Measurements from ENCODE around the gene OR5H14. TPM values are rescaled to one million over a fixed set of nuclear protein-coding genes. Genes with fewer than 3 reads are reported as not detected.
"Not testable (repeated sequence)": the region's sequence is repeated elsewhere in the genome, so short reads cannot be mapped to it uniquely, and the experiment has no call there.

Gene OR5H14
- polyA plus RNA-seq (ENCODE audit: insufficient read length in 4 of 4) = under 1 TPM in 1 of 4 donors, not detected in 3; 0.05 TPM

DNA sequence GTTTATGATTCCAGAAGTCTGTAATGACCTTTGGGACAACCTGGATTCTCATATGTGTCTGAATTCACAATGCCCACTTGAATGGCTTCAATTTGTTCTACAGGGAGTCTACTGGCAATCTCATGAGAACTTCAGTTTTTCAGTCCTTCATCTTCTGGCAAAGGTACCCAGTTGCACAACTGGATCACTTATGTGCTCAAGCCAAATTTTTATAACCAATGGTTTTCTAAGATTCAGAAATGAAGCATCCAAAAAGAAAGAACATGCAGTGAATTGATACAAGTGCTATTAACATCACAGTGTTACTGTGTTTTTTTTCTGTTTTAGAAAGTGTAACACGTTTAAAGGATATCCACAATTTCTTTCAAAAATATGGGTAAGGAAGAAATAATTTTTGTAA, at the start of gene OR5H14:
Gene OR5H14 (plus strand): TSS at position 301 of the 400 bp plus-strand sequence. CDS start 1,907 bp downstream, outside the sequence.
- DNase-seq (ENCODE audit: low read depth in 4 of 4, low spot score in 2 of 4) = no peak

DNA sequence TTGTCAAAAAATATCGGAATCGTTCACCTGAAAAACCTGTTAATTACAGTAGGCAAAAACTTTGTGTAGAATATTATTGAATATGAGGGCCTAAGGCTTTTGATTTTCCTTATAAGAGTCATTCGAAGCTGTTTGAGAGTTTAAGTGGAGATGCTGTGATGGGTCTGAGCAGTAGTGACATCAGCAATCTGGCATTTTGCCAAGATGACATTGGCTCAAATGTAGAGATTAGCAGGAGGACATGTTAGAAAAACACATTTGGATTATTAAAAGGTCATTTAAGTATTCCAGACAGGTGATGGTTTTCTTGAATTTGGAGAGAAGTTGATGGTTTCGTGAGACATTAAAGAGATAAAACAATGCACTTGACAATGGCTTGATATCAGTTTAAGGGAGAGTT, 47.4 kb upstream of the OR5H14 start:
- no peak for DNase-seq (ENCODE audit: low read depth in 4 of 4, low spot score in 2 of 4)

DNA sequence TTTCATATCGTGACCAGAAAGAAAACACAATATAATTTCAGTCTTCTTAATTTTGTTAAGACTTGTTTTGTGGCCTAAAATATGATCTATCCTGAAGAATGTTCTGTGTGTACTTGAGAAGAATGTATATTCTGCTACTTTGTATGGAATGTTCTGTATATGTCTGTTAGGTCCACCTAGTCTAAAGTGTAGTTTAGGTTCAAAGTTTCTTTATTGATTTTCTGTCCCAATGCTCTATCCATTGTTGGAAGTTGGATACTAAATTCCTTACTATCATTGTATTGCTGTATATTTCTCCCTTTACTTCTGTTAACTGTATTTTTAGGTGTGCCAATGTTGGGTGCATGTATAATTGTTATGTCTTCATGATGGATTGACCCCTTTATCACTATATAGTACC, 39.1 kb upstream of the OR5H14 start:
- DNase-seq (ENCODE audit: low read depth in 4 of 4, low spot score in 2 of 4) = no peak

DNA sequence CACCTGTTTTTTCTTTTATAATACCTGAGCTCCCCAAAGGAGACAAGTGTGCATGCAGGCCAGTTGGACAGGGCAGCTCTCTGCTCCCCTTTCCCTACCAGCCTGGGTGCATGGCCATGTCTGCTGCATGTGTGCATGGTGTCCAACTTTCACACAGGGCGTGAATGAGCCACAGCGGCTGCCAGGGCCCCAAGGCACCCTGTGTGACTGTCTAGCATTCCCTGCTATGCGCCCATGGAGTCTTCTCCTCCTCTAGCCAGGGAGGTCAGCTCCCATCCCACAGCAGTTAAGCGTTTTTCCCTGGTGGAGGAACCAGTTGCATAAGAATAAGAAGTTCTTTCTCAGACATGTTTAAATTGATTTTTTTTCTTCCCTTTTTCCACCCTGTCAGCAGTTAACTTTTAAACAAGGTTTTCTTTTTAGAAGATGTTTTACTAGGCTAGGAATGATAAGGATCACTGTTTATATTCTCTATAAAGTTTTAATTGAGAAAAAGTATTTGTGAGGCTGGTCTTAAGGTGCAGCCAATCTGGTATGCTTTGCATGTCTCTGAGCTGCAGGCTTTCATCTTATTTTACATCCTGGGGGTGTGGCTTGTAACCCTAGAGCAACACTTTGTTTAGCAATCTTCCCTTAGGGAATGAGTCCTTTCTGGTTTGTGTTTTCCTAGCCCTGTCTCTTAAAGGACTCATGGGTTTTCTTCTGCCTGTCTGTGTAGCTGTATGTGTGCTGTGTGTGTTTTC, 37.3 kb upstream of the OR5H14 start:
- DNase-seq (ENCODE audit: low read depth in 4 of 4, low spot score in 2 of 4) = no peak

DNA sequence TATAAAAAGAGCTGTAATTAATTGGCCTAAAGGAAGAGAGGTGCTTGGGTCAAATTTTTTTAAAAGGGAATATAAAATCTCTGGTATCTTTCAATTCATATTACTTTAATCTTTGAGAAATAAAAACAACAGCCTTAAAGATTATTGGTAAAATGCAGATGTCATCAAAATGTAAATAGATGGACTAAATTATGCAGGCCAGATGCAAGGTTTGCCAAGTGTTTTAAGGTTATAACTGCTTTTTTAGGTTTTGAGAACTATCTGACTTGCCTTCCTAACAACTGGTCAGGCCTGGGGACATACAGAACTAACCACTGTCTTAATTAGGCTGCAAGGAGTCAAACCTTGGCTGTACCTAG, 36.8 kb upstream of the OR5H14 start:
- no peak for DNase-seq (ENCODE audit: low read depth in 4 of 4, low spot score in 2 of 4)

DNA sequence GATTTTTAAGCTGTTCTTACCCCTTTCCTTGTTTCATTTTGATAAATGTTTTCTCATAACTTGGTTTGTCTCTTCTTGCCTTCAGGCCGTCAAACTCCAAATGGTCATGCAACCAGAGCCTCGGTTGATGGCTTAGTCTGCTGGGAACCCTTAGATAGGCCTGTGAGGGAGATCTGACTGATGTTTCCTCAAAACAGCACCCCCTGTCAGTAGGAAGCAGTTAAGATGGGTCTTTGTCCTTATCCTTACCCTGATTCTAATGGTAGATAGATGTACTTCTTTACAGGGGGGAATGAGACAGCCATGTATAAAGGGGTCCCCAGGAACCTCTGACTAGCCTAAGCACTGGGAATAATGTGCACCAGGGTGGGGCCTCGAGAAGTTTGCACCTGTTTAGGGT, 33.0 kb upstream of the OR5H14 start:
- DNase-seq (ENCODE audit: low read depth in 4 of 4, low spot score in 2 of 4) = no peak

DNA sequence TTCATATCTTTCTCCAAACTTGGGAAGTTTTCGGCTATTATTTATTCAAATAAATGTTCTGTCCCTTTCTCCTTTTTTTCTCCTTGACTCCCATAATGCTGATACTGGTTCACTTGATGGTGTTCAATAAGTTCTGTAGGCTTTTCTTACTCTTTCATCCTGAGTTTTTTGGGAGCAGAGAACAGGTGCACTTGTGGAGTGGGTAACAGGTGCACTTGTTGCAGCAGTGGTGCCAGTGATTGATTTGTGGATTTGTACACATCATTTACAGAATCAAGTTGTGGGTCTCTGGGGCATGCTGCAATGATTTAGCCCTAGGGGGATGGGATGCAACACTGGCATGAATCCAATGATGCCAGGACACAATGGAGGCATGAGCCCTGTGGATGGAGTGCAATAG, 31.6 kb upstream of the OR5H14 start:
- no peak for DNase-seq (ENCODE audit: low read depth in 4 of 4, low spot score in 2 of 4)

DNA sequence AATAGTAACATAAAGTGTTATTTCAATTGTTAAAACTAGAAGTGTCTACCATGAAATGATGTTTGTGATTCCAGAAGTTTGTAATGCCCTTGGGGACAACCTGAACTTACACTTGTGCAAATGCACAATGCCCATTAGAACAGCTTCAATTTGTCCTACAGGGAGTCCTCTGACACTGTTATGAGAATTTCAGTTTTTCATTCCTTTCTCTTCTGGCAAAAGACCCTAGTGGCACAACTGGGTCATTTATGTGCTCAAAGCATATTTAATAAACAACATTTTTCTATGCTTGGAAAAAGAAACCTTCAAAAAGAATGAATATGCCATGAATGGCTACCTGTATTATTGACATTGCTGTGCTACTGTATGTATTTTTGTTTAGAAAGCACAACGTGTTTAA, 16.9 kb upstream of the OR5H14 start, which contains the start of gene OR5H1:
Gene OR5H1 (plus strand): TSS at position 301 of the 400 bp plus-strand sequence. CDS start 1,977 bp downstream, outside the sequence.
- DNase-seq (ENCODE audit: low read depth in 4 of 4, low spot score in 2 of 4) = no peak

DNA sequence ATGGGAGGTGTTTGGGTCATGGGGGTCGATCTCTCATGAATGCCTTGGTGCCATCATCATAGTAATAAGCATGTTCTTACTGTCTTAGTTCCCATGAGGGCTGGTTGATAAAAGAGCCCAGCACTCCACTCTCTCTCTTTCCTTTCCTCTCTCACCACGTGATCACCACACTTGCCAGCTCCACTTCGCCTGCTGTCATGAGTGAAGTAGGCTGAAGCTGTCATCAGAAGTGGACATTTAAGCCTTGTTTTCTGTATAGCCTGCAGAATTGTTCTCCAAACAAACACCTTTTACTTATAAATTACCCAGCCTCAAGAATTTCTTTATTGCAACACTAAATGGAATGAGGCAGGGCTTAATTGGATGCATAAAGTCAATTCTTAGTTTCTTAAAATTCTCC, 10.6 kb upstream of the OR5H14 start:
- no peak for DNase-seq (ENCODE audit: low read depth in 4 of 4, low spot score in 2 of 4)

DNA sequence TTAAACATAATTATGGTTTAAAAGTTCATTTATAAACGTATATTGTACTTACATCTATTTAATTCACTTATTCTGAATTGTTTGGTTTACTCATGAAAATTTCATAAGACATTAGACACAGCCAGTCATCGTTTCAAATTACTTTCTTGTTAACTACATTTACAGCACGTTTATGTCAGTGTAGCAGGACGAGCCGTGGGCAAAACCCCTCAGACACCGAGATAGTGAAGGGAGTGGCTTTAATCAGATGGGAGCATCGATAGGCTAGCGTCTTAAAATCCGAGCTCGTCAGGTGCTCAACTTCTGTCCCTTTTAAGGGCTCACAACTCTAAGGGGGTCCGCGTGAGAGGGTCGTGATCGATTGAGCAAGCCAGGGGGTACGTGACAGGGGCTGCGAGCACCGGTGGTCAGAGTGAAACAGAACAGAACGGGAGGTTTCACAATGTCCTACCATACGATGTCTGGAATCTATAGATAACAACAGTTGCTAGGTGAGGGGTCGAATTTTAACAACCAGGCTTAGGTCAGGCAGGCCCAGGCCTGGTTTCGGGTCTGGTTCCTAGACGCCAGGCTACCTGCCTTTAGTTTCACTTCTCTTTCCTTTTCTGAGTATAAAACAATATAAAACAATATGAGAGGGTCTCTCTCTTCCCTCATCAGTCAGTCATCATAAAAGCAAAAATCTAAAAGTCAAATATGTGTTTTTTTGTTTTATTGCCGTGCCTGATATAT, 9.3 kb upstream of the OR5H14 start:
- not testable (repeated sequence) for DNase-seq (ENCODE audit: low read depth in 4 of 4, low spot score in 2 of 4)

DNA sequence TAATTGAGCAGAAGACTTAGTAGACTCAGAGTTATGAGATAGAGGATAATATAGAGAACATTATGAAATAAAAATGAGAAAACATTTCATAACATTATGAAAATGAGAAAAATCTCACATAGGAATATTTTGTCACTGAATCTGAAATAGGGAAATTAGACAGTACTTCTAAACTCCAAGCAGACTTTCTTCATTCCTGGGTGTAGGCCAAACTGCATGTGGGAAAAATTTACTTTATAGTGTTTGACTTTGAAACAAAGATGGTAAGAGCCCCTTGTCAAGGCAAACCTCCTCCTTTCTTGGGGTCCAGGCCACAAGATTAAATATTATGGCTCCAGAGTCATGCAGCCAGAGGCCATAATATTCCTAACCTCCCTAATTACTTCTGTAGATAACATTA, 6.7 kb upstream of the OR5H14 start:
- DNase-seq (ENCODE audit: low read depth in 4 of 4, low spot score in 2 of 4) = no peak

DNA sequence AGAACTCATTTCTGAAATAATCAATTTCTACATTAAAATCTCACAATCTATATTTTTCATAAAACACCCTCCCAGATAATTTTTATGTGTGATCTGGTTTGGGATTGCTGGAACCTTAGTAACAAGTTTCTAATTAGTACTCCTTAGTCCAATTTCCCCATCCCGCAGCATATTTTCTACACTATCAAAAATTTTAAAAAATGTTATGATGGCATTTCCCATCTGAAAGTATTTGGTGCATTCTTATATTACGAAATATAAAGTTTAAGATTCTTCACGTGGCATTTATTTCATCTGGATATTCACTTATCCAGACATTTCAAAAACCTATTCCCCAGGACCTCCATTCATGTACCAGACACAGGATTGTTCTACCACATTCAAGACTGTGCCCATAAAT, 1.5 kb downstream of the OR5H14 start:
- DNase-seq (ENCODE audit: low read depth in 4 of 4, low spot score in 2 of 4) = no peak

DNA sequence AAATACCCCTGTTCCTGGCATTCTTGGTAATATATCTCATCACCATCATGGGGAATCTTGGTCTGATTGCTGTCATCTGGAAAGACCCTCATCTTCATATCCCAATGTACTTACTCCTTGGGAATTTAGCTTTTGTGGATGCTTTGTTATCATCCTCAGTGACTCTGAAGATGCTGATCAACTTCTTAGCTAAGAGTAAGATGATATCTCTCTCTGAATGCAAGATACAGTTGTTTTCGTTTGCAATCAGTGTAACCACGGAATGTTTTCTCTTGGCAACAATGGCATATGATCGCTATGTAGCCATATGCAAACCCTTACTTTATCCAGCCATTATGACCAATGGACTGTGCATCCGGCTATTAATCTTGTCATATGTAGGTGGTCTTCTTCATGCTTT, 2.2 kb downstream of the OR5H14 start:
- DNase-seq (ENCODE audit: low read depth in 4 of 4, low spot score in 2 of 4) = not testable (repeated sequence)

DNA sequence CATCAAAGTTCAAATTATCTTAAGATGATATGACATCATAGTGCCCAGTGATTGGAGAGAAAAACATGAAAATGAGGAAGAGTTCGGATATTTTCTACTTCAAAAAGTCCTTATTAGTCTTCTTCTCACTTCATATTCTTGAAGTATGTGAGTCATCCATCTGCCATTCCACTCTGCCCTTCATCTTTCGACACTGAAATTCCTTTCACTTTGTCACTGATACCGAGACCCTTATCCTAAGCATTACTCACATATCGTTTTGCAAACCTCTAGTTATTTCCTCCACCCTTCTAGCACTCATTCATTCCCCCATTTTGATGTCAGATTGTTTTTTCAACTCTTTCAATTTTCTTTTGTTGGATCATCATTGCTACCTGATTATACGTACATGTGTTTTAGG, 4.0 kb downstream of the OR5H14 start:
- no peak for DNase-seq (ENCODE audit: low read depth in 4 of 4, low spot score in 2 of 4)

DNA sequence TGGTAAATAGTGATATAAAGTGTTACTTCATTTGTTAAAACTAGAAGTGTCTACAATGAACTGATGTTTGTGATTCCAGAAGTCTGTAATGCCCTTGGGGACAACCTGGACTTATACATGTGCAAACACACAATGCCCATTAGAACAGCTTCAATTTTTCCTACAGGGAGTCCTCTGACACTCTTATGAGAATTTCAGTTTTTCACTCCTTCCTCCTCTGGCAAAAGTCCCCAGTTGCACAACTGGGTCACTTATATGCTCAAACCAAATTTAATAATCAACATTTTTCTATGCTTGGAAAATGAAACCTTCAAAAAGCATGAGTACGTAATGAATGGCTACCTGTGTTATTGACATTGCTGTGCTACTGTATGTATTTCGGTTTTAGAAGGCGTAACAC, 19.1 kb downstream of the OR5H14 start, which contains the start of gene OR5H15:
Gene OR5H15 (plus strand): TSS at position 301 of the 400 bp plus-strand sequence. CDS start 2,004 bp downstream, outside the sequence.
- DNase-seq (ENCODE audit: low read depth in 4 of 4, low spot score in 2 of 4) = no peak

DNA sequence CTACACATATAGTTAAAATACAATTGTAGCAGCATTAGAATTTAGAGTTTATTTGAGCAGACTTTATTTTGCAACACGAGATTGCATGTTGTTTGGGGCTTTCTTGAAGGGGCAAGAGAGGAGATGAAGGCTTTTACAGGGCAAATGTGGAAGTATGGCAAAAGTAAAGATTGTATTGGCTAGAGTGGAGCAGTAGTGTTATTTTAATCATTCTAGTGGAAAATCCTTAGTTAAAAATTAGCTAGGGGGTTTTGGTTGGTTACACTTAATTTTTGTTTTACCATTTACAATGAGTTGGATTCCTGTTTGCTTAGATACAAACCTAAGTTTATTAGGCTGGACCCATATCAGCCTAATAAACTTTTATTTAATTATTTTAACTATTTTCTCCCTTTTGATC, 23.8 kb downstream of the OR5H14 start:
- DNase-seq (ENCODE audit: low read depth in 4 of 4, low spot score in 2 of 4) = no peak

DNA sequence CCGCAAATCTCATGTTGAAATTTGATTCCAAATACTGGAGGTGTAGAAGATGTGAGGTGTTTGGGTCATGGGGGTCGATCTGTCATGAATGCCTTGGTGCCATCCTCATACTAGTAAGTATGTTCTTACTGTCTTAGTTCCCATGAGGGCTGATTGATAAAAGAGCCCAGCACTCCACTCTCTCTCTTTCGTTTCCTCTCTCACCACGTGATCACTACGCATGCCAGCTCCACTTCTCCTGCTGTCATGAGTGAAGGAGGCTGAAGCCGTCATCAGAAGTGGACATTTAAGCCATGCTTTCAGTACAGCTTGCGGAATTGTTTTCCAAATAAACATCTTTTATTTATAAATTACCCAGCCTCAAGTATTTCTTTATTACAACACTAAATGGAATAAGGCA, 25.3 kb downstream of the OR5H14 start:
- no peak for DNase-seq (ENCODE audit: low read depth in 4 of 4, low spot score in 2 of 4)

DNA sequence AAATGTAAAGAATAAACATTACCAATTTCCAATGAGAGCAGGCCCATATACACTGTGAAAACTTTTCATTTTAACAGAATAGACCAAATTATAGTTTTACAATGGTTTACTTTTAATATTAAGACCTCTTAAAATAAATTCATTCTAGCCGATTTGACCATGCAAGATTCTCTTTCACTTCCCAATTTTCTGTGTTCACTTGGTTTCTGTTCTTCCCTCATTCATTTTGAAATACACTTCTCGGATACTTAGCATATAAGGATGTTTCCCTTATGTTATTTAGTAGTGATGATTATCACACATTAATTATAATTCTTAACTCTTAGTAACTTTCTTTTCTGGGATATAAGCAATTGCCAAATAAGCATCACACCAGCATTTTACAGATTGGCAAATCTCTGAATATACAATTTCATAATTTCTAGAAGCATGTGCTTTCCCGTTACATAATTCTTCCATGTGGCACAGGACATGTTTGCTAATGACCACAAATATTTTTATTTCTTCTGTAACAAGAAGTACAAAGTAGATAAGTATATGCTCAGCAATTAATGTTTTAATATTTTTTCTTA, 33.1 kb downstream of the OR5H14 start:
- no peak for DNase-seq (ENCODE audit: low read depth in 4 of 4, low spot score in 2 of 4)

DNA sequence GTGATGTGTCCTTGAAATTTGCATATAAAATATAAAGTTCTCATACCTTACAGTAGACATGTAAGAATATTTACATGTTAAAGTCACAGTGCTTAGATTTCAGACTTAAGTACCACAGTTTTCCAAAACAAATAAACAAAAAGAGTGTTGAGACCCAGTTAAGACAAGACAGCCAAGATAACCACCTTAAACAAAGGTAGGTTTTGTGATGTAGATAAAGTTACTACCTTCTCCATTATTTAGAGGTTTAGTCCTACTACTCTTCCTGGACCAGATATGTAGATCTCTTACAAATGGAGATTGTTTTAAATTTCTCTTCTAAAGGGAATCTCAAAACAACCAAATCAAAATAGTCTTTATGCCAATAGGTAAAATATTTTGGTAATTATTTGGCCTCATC, 34.9 kb downstream of the OR5H14 start:
- DNase-seq (ENCODE audit: low read depth in 4 of 4, low spot score in 2 of 4) = no peak

DNA sequence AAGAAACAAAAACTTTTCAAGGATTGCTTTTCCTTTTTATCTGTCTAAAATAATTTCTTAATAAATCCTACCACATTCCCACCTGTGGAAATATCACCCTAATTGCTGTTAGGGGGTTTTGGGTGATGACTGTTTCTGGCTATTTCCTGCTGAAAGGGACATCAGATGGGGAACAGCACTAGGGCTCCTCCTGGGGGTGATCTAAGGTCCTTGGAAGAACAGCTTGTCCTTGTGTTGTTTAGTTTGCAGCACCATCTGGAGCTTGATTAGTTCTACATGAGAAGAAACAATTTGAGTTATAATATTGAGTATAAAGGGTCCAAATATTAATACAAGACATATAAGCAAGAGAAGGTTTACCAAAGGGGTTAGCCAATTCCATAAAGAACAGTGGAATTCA, 37.9 kb downstream of the OR5H14 start:
- DNase-seq (ENCODE audit: low read depth in 4 of 4, low spot score in 2 of 4) = no peak

DNA sequence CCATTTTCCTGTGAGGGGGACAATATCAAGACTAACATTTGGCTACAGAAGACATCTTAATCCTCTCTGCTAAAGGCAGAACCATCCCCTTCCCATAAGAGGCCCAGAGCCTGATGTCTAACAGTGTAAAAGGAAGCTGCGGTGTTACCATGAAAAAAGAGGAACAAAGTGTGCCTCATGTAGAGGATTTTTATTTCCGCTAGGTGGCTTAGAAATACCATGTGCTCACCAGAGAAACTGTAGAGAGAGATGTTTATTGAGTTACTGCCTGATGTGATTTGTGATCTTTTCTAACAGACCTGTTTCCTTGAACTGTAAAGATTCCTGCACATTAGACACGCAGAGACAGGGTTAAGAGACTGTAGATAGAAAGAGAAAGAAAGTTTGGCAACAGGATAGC, 41.3 kb downstream of the OR5H14 start:
- DNase-seq (ENCODE audit: low read depth in 4 of 4, low spot score in 2 of 4) = no peak

DNA sequence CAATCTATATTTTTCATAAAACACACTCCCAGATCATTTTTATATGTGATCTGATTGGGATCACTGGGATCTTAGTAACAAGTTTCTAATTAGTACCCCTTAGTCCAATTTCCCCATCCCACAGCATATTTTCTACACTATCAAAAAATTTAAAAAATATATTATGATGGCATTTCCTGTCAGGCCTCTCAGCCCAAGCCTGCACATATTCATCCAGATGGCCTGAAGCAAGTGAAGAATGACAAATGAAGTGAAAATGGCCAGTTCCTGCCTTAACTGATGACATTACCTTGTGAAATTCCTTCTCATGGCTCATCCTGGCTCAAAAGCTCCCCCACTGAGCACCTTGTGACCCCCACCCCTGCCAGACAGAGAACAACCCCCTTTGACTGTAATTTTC, 43.6 kb downstream of the OR5H14 start:
- not testable (repeated sequence) for DNase-seq (ENCODE audit: low read depth in 4 of 4, low spot score in 2 of 4)
